Measurements from ENCODE around the gene UXS1. TPM values are rescaled to one million over a fixed set of nuclear protein-coding genes. Genes with fewer than 3 reads are reported as not detected.
"Not testable (repeated sequence)": the region's sequence is repeated elsewhere in the genome, so short reads cannot be mapped to it uniquely, and the experiment has no call there.

The UXS1 gene
- total RNA-seq, 2 donors from 2014 or later, result 43.0 to 44.6 TPM

GRCh38 chr2:106233350-106233706 lies 39.2 kb upstream of the UXS1 start:
- H3K27ac Mint-ChIP-seq, result no peak overlapping the region
- WGBS, 2 experiments (ENCODE audit: insufficient coverage in 1 of 2, insufficient read length in 1 of 2), result 89 to 100% methylated on average over 1 to 2 of the region's 2 CpGs
- peaks cover 5% of the 10 kb centered on the region for H3K36me3 Mint-ChIP-seq (ENCODE audit: low read depth)
- H3K4me1 Mint-ChIP-seq, result no peaks in the 10 kb centered on the region
- no peaks in the 10 kb centered on the region for H3K4me1 ChIP-seq (ENCODE audit: control insufficient read depth, insufficient read depth, low read length)
- DNase-seq, result no peak
- H3K36me3 ChIP-seq (ENCODE audit: control insufficient read depth, insufficient read depth, low read length), result no peaks in the 10 kb centered on the region
- no peaks in the 10 kb centered on the region for H3K27me3 Mint-ChIP-seq (ENCODE audit: insufficient read depth)
- no peaks in the 10 kb centered on the region for H3K27me3 ChIP-seq (ENCODE audit: control insufficient read depth, insufficient read depth, low read length, poor library complexity, severe bottlenecking)
- TF ChIP-seq CTCF (conservative IDR thresholded peaks at IDR 0.05), result no peak
- no peak overlapping the region for H3K4me3 Mint-ChIP-seq
- no peak overlapping the region for H3K9ac ChIP-seq (ENCODE audit: extremely low read depth, low read length, poor library complexity, severe bottlenecking)
- no peak overlapping the region for H3K27ac ChIP-seq (ENCODE audit: low read depth, low read length)
- H3K9me3 Mint-ChIP-seq, result peaks cover 48% of the 10 kb centered on the region
- no peak overlapping the region for H3K4me3 ChIP-seq (ENCODE audit: low read length)
- H3K9me3 ChIP-seq (ENCODE audit: control insufficient read depth, low read length), result peaks cover 33% of the 10 kb centered on the region

- Mint-ChIP-seq H3K36me3 (ENCODE audit: low read depth) (peaks cover 5% of the 10 kb centered on the region), H3K4me3 (no peak overlapping the region), H3K27me3 (ENCODE audit: insufficient read depth) (no peaks in the 10 kb centered on the region), H3K27ac (no peak overlapping the region), H3K4me1 (no peaks in the 10 kb centered on the region), H3K9me3 (peaks cover 48% of the 10 kb centered on the region)
- Histone ChIP-seq H3K36me3 (ENCODE audit: control insufficient read depth, insufficient read depth, low read length) (no peaks in the 10 kb centered on the region), H3K9me3 (ENCODE audit: control insufficient read depth, low read length) (peaks cover 33% of the 10 kb centered on the region), H3K4me3 (ENCODE audit: low read length) (no peak overlapping the region), H3K27ac (ENCODE audit: low read depth, low read length) (no peak overlapping the region), H3K4me1 (ENCODE audit: control insufficient read depth, insufficient read depth, low read length) (no peaks in the 10 kb centered on the region), H3K9ac (ENCODE audit: extremely low read depth, low read length, poor library complexity, severe bottlenecking) (no peak overlapping the region), H3K27me3 (ENCODE audit: control insufficient read depth, insufficient read depth, low read length, poor library complexity, severe bottlenecking) (no peaks in the 10 kb centered on the region)
- 98% methylated on average over 1 of the region's 1 CpG; no CpG with 5 or more reads in 1 of the 2 experiments for WGBS, 2 experiments (ENCODE audit: insufficient coverage in 1 of 2, insufficient read length in 1 of 2)
- no peak for TF ChIP-seq CTCF (conservative IDR thresholded peaks at IDR 0.05)
- no peak for DNase-seq
Observed at GRCh38 chr2:106232638-106233349, 38.7 kb upstream of the UXS1 start.

- Histone ChIP-seq H3K4me1 (ENCODE audit: control insufficient read depth, insufficient read depth, low read length) (no peaks in the 10 kb centered on the region), H3K36me3 (ENCODE audit: control insufficient read depth, insufficient read depth, low read length) (no peaks in the 10 kb centered on the region), H3K27me3 (ENCODE audit: control insufficient read depth, insufficient read depth, low read length, poor library complexity, severe bottlenecking) (no peaks in the 10 kb centered on the region), H3K27ac (ENCODE audit: low read depth, low read length) (no peak overlapping the region), H3K9ac (ENCODE audit: extremely low read depth, low read length, poor library complexity, severe bottlenecking) (no peak overlapping the region), H3K4me3 (ENCODE audit: low read length) (no peak overlapping the region), H3K9me3 (ENCODE audit: control insufficient read depth, low read length) (no peaks in the 10 kb centered on the region)
- Mint-ChIP-seq H3K36me3 (ENCODE audit: low read depth) (no peaks in the 10 kb centered on the region), H3K27ac (no peak overlapping the region), H3K4me1 (peaks cover 19% of the 10 kb centered on the region), H3K4me3 (no peak overlapping the region), H3K9me3 (peaks cover 3% of the 10 kb centered on the region), H3K27me3 (ENCODE audit: insufficient read depth) (no peaks in the 10 kb centered on the region)
- WGBS, 2 experiments (ENCODE audit: insufficient coverage in 1 of 2, insufficient read length in 1 of 2), result 70 to 100% methylated on average over 1 to 5 of the region's 5 CpGs
- TF ChIP-seq CTCF (conservative IDR thresholded peaks at IDR 0.05), result no peak
- DNase-seq, result no peak
Observed at GRCh38 chr2:106223347-106223746, 29.2 kb upstream of the UXS1 start.

GRCh38 chr2:106222057-106222456 lies 28.0 kb upstream of the UXS1 start:
- WGBS, 2 experiments (ENCODE audit: insufficient coverage in 1 of 2, insufficient read length in 1 of 2), result 80 to 99% methylated on average over 1 to 5 of the region's 5 CpGs
- H3K4me3 Mint-ChIP-seq, result not testable (repeated sequence)

More at GRCh38 chr2:106222057-106222456, 28.0 kb upstream of the UXS1 start:
- H3K4me1 ChIP-seq (ENCODE audit: control insufficient read depth, insufficient read depth, low read length); H3K9me3 Mint-ChIP-seq; H3K27me3 Mint-ChIP-seq (ENCODE audit: insufficient read depth); H3K36me3 ChIP-seq (ENCODE audit: control insufficient read depth, insufficient read depth, low read length); H3K36me3 Mint-ChIP-seq (ENCODE audit: low read depth); H3K9ac ChIP-seq (ENCODE audit: extremely low read depth, low read length, poor library complexity, severe bottlenecking); H3K4me3 ChIP-seq (ENCODE audit: low read length); H3K27ac Mint-ChIP-seq; H3K27ac ChIP-seq (ENCODE audit: low read depth, low read length); H3K9me3 ChIP-seq (ENCODE audit: control insufficient read depth, low read length); DNase-seq; H3K27me3 ChIP-seq (ENCODE audit: control insufficient read depth, insufficient read depth, low read length, poor library complexity, severe bottlenecking): not testable (repeated sequence)
- H3K4me1 Mint-ChIP-seq, result peaks cover 19% of the 10 kb centered on the region

Data from endodermal cell (in vitro differentiated cells).